D341Med (cell line): ENCODE measurements around the gene E2F2.

ENCODE experiments used
- DNase-seq: peaks from one replicate; pipeline ENCODE4 v3.0.0; 2012; ENCODE audit warnings: low spot score

Gene E2F2

GRCh38 chr1:23563003-23563402 is 32.0 kb upstream of the E2F2 start:
- no peak for DNase-seq

- peak; percentile 74 for DNase-seq
Observed at GRCh38 chr1:23562137-23562876, 31.3 kb upstream of the E2F2 start.

- no peak for DNase-seq
Observed at GRCh38 chr1:23561813-23562100, 30.7 kb upstream of the E2F2 start.

- DNase-seq, result no peak
Observed at GRCh38 chr1:23561076-23561812, 30.2 kb upstream of the E2F2 start.

- no peak for DNase-seq
Observed at GRCh38 chr1:23559985-23560741, 29.1 kb upstream of the E2F2 start.

- DNase-seq, result peak; percentile 86
Observed at GRCh38 chr1:23559136-23559984, 28.3 kb upstream of the E2F2 start, which contains the start of gene ID3. Gene ID3 (minus strand): TSS chr1:23559501. CDS start chr1:23559426, 75 bp downstream.

- DNase-seq, result no peak
Observed at GRCh38 chr1:23558872-23559135, 27.8 kb upstream of the E2F2 start.

- no peak for DNase-seq
Observed at GRCh38 chr1:23558140-23558871, 27.3 kb upstream of the E2F2 start.

- no peak for DNase-seq
Observed at GRCh38 chr1:23557471-23558124, 26.6 kb upstream of the E2F2 start.

GRCh38 chr1:23556635-23557470 is 25.8 kb upstream of the E2F2 start:
- DNase-seq, result no peak

GRCh38 chr1:23555986-23556634 is 25.1 kb upstream of the E2F2 start:
- no peak for DNase-seq

GRCh38 chr1:23555270-23555985 is 24.4 kb upstream of the E2F2 start:
- no peak for DNase-seq

- DNase-seq, result peak; percentile 93
Observed at GRCh38 chr1:23554481-23555269, 23.6 kb upstream of the E2F2 start.

- DNase-seq, result no peak
Observed at GRCh38 chr1:23554127-23554480, 23.1 kb upstream of the E2F2 start.

- no peak for DNase-seq
Observed at GRCh38 chr1:23553231-23554126, 22.4 kb upstream of the E2F2 start.

- DNase-seq, result no peak
Observed at GRCh38 chr1:23551849-23552248, 20.8 kb upstream of the E2F2 start.

GRCh38 chr1:23548704-23549143 is 17.7 kb upstream of the E2F2 start:
- no peak for DNase-seq
